Body of pancreas (tissue), 4 donors: ENCODE data around the gene GRN. TPM values are rescaled to one million over a fixed set of nuclear protein-coding genes. Genes with fewer than 3 reads are reported as not detected.

Experiments used
- ATAC-seq: fragments of 150-250 bp; one replicate; pipeline ENCODE4 v1.9.1; 2016
- DNase-seq, 4 donors: peaks; one replicate each; pipeline ENCODE4 v3.0.0-alpha.2; 2019
- H3K27ac ChIP-seq, 4 donors: fragments of 200-600 bp; sonication (generic); 1 replicate in 3 of 4; 2 replicates in 1 of 4; pipeline versions ENCODE4 v1.5.1 to v1.6.1; 2016 to 2019; ENCODE audit warnings: mild to moderate bottlenecking in 1 of 4, mixed read lengths in 1 of 4, moderate library complexity in 1 of 4
- H3K27me3 ChIP-seq, 2 donors: fragments of 200-600 bp; sonication (generic); one replicate each; pipeline ENCODE4 v1.6.0; 2016; ENCODE audit warnings: mild to moderate bottlenecking in 1 of 2
- H3K36me3 ChIP-seq, 2 donors: fragments of 200-600 bp; sonication (generic); replicated peaks in 1 of 2; 2 replicates each; pipeline ENCODE4 v1.5.1; 2016; ENCODE audit warnings: low read depth in 2 of 2; ENCODE audit not compliant: insufficient read depth in 1 of 2
- H3K4me1 ChIP-seq: fragments of 200-600 bp; sonication (generic); one replicate; pipeline ENCODE4 v1.6.0; 2016
- H3K4me3 ChIP-seq, 2 donors: fragments of 200-600 bp; sonication (generic); 1 replicate in 1 of 2; 2 replicates in 1 of 2; pipeline ENCODE4 v1.5.1; 2016 to 2019
- H3K9me3 ChIP-seq, 3 donors: fragments of 200-600 bp; sonication (generic); 1 replicate in 2 of 3; 2 replicates in 1 of 3; pipeline ENCODE4 v1.5.1; 2016
- POLR2A ChIP-seq, 3 donors: fragments of 450-650 bp; IDR thresholded peaks; one replicate each; pipeline ENCODE4 v1.6.1; 2016; ENCODE audit warnings: antibody characterized with exemption in 3 of 3, mild to moderate bottlenecking in 2 of 3
- WGBS, 2 donors: methylation state at CpG; one replicate each; pipeline ENCODE4 v1.1.5; 2017; 5-methylcytosine and 5-hydroxymethylcytosine counted together
- intact Hi-C: fragments of 100-400 bp; cut with DNase I; formaldehyde crosslinking; loops from one replicate; pipeline ENCODE4 v1.15.1; 2023
- small RNA-seq: library from RNA; depleted of rRNA; stranded (forward); fragments of <200 nt; gene quantifications from one replicate; pipeline ENCODE3, GENCODE V24; 2016
- total RNA-seq, 2 donors: library from RNA; depleted of rRNA; stranded (reverse); fragments of >200 nt; gene quantifications; one replicate each; pipeline ENCODE4 v1.1.0, GENCODE V29; 2016
- TF ChIP-seq, protein P1 (sequence below), 7 experiments: fragments of 450-650 bp in 4 of 7; fragments of 200-600 bp in 3 of 7; sonication (generic) in 3 of 7; IDR thresholded peaks; one replicate each; pipeline ENCODE4 v1.5.1; 2016 to 2019; ENCODE audit warnings: antibody characterized with exemption in 7 of 7

The GRN gene
- total RNA-seq, 2 donors from 2014 or later = 119 to 153 TPM

DNA sequence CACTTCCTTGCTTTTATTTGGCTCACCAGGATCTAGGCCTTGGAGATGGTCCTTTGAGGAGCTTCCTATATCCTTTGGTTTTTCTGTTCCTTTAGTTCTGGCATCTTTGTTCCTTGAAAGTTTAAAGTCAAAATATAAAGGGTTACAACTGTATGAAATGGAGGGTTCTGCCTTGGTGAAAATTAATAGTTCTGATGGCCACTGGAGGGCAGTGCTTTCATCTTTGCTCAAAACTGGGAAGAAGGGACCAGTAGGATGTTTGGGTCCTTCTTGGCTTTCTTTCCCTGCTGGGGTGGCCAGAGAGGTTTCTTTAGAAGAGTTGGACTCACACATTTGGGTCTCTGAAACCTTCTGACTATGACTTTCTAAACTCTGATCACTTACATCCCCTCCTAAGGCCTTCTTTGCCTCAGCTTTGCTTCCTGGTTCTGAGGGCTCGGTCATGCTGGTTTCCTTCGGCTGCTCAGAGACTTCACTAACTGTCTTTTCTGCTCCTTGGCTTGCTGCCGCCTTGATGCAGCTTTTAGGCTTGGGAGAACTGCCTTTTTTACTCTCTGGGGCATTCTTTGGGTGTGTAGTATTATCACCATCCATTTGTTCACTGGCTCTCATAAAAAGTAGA, 55.2 kb downstream of the GRN start:
- Histone ChIP-seq H3K36me3 (peaks cover 8 to 11% of the 10 kb centered on the region in 2 donors), H3K27ac (no peak overlapping the region), H3K4me3 (no peak overlapping the region), H3K27me3 (no peaks in the 10 kb centered on the region), H3K4me1 (no peaks in the 10 kb centered on the region), H3K9me3 (no peaks in the 10 kb centered on the region)
- 92 to 93% methylated on average over 3 of the region's 3 CpGs for WGBS, 2 donors
- DNase-seq (no peak), ATAC-seq (no peak)
- intact Hi-C loops = no loop called here
- TF ChIP-seq, protein P1, sequence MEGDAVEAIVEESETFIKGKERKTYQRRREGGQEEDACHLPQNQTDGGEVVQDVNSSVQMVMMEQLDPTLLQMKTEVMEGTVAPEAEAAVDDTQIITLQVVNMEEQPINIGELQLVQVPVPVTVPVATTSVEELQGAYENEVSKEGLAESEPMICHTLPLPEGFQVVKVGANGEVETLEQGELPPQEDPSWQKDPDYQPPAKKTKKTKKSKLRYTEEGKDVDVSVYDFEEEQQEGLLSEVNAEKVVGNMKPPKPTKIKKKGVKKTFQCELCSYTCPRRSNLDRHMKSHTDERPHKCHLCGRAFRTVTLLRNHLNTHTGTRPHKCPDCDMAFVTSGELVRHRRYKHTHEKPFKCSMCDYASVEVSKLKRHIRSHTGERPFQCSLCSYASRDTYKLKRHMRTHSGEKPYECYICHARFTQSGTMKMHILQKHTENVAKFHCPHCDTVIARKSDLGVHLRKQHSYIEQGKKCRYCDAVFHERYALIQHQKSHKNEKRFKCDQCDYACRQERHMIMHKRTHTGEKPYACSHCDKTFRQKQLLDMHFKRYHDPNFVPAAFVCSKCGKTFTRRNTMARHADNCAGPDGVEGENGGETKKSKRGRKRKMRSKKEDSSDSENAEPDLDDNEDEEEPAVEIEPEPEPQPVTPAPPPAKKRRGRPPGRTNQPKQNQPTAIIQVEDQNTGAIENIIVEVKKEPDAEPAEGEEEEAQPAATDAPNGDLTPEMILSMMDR (IDR thresholded peaks at IDR 0.05) = peak in 6 of 7 experiments; percentile 13 to 42 (median 26)
- no peak for TF ChIP-seq POLR2A (IDR thresholded peaks at IDR 0.05)

Small RNA genes lying within 50 kb of the gene (small RNA-seq; reads per million reads assigned to genes)
- gene RF00012 = not detected
- gene RNU6-453P = not detected

Other genes with a start within 250 kb of the GRN start
- gene HDAC5, start 221.7 kb upstream of the GRN start, total RNA-seq = 10 to 100 TPM; 25.4 to 45.7 TPM
- under 1 TPM; 0.26 to 0.99 TPM for gene HROB, start 203.4 kb upstream of the GRN start, total RNA-seq
- 10 to 100 TPM in 1 of 2 donors, 1 to 10 TPM in 1; 3.9 to 10.5 TPM for gene ASB16, start 174.6 kb upstream of the GRN start, total RNA-seq
- 10 to 100 TPM; 22.6 to 31.0 TPM for gene TMUB2, start 158.3 kb upstream of the GRN start, total RNA-seq
- gene ATXN7L3, start 145.4 kb upstream of the GRN start, total RNA-seq = 10 to 100 TPM; 21.0 to 37.6 TPM
- gene UBTF, start 125.6 kb upstream of the GRN start, total RNA-seq = 10 to 100 TPM; 43.8 to 73.8 TPM
- not detected for gene SLC4A1, start 77.2 kb upstream of the GRN start, total RNA-seq
- 1 to 10 TPM in 1 of 2 donors, not detected in 1; 2.6 TPM for gene RUNDC3A, start 36.7 kb upstream of the GRN start, total RNA-seq
- 100 to 1,000 TPM in 1 of 2 donors, 10 to 100 TPM in 1; 72.6 to 154 TPM for gene SLC25A39, start 20.5 kb upstream of the GRN start, total RNA-seq
- gene FAM171A2, start 18.6 kb downstream of the GRN start, total RNA-seq = 1 to 10 TPM in 1 of 2 donors, not detected in 1; 2.9 TPM
- 1 to 10 TPM in 1 of 2 donors, under 1 TPM in 1; 0.33 to 1.8 TPM for gene ITGA2B, start 44.3 kb downstream of the GRN start, total RNA-seq
- gene GPATCH8, start 158.1 kb downstream of the GRN start, total RNA-seq = 10 to 100 TPM; 25.7 to 33.9 TPM
- under 1 TPM in 1 of 2 donors, not detected in 1; 0.52 TPM for gene FZD2, start 212.2 kb downstream of the GRN start, total RNA-seq